ENCODE results near the gene TLE6.
A peak's percentile ranks its signal among the peaks of the same experiment; 100 is the strongest.
"Not testable (repeated sequence)": the region's sequence is repeated elsewhere in the genome, so short reads cannot be mapped to it uniquely, and the experiment has no call there.

Gene TLE6

GRCh38 chr19:2977001-2977745 lies at the start of gene TLE6:
TLE6 (plus strand) TSS chr19:2977564; CDS start chr19:2978234, 670 bp downstream.
- peak; percentile 87 for DNase-seq (ENCODE audit: low read depth)

- no peak for DNase-seq (ENCODE audit: low read depth)
These were observed 43.9 kb upstream of the TLE6 start for GRCh38 chr19:2933490-2933910.

- not testable (repeated sequence) for DNase-seq (ENCODE audit: low read depth)
These were observed 41.5 kb upstream of the TLE6 start for GRCh38 chr19:2935863-2936262.

GRCh38 chr19:2942928-2943640 lies 34.3 kb upstream of the TLE6 start:
- no peak for DNase-seq (ENCODE audit: low read depth)

- DNase-seq (ENCODE audit: low read depth), result no peak
These were observed 33.0 kb upstream of the TLE6 start for GRCh38 chr19:2944403-2944774.

- peak; percentile 99 for DNase-seq (ENCODE audit: low read depth)
These were observed 32.4 kb upstream of the TLE6 start, which contains the start of gene ZNF77 for GRCh38 chr19:2944775-2945574. ZNF77 (minus strand) TSS chr19:2944971; CDS start chr19:2944840, 131 bp downstream.

GRCh38 chr19:2945575-2946184 lies 31.7 kb upstream of the TLE6 start:
- DNase-seq (ENCODE audit: low read depth), result no peak

GRCh38 chr19:2949939-2950285 lies 27.5 kb upstream of the TLE6 start:
- DNase-seq (ENCODE audit: low read depth), result no peak

GRCh38 chr19:2950286-2951124 lies 26.9 kb upstream of the TLE6 start:
- peak; percentile 100 for DNase-seq (ENCODE audit: low read depth)

- DNase-seq (ENCODE audit: low read depth), result no peak
These were observed 24.3 kb upstream of the TLE6 start for GRCh38 chr19:2952953-2953481.

GRCh38 chr19:2957160-2957559 lies 20.2 kb upstream of the TLE6 start:
- no peak for DNase-seq (ENCODE audit: low read depth)

GRCh38 chr19:2960120-2960519 lies 17.2 kb upstream of the TLE6 start:
- DNase-seq (ENCODE audit: low read depth), result no peak

- DNase-seq (ENCODE audit: low read depth), result peak; percentile 30
These were observed 15.2 kb upstream of the TLE6 start for GRCh38 chr19:2962018-2962670.

GRCh38 chr19:2963122-2963521 lies 14.2 kb upstream of the TLE6 start:
- no peak for DNase-seq (ENCODE audit: low read depth)

- DNase-seq (ENCODE audit: low read depth), result not testable (repeated sequence)
These were observed 13.7 kb upstream of the TLE6 start for GRCh38 chr19:2963631-2964030.

GRCh38 chr19:2964874-2965273 lies 12.5 kb upstream of the TLE6 start:
- no peak for DNase-seq (ENCODE audit: low read depth)

GRCh38 chr19:2967972-2968371 lies 9.4 kb upstream of the TLE6 start:
- DNase-seq (ENCODE audit: low read depth), result no peak

- DNase-seq (ENCODE audit: low read depth), result no peak
These were observed 8.3 kb upstream of the TLE6 start for GRCh38 chr19:2969104-2969504.

- DNase-seq (ENCODE audit: low read depth), result no peak
These were observed 7.0 kb upstream of the TLE6 start for GRCh38 chr19:2970201-2970835.

- DNase-seq (ENCODE audit: low read depth), result no peak
These were observed 4.1 kb upstream of the TLE6 start for GRCh38 chr19:2973229-2973628.

Measured in activated gamma-delta T cell treated with anti-CD3 and anti-CD28 coated beads, Interleukin-2, amount 50 U/mL, for 16 hours (primary cell).